HG03558 (cell line): ENCODE data around the gene KLF13.

Source experiments
- ATAC-seq: cut with Tn5 transposase; IDR thresholded peaks from one replicate; pipeline ENCODE4 v1.9.1; 2021; ENCODE audit warnings: moderate number of reproducible peaks; ENCODE audit not compliant: unreplicated experiment; ENCODE audit errors: extremely low read depth

The KLF13 gene

GRCh38 chr15:31298707-31299172 lies 27.9 kb upstream of the KLF13 start:
- ATAC-seq = no peak

GRCh38 chr15:31300208-31300661 lies 26.4 kb upstream of the KLF13 start:
- ATAC-seq = no peak

GRCh38 chr15:31300981-31301672 lies 25.5 kb upstream of the KLF13 start:
- no peak for ATAC-seq

- ATAC-seq = no peak
Measured at GRCh38 chr15:31301673-31301990, 25.0 kb upstream of the KLF13 start.

GRCh38 chr15:31302029-31302657 lies 24.5 kb upstream of the KLF13 start:
- ATAC-seq = no peak

GRCh38 chr15:31302778-31303725 lies 23.6 kb upstream of the KLF13 start:
- no peak for ATAC-seq

GRCh38 chr15:31303726-31304648 lies 22.6 kb upstream of the KLF13 start:
- no peak for ATAC-seq

- ATAC-seq = no peak
Measured at GRCh38 chr15:31304751-31305365, 21.8 kb upstream of the KLF13 start.

- no peak for ATAC-seq
Measured at GRCh38 chr15:31305375-31305774, 21.3 kb upstream of the KLF13 start.

- no peak for ATAC-seq
Measured at GRCh38 chr15:31305796-31306425, 20.7 kb upstream of the KLF13 start.

GRCh38 chr15:31306426-31307269 lies 20.0 kb upstream of the KLF13 start:
- ATAC-seq = no peak

- ATAC-seq = no peak
Measured at GRCh38 chr15:31307270-31308184, 19.1 kb upstream of the KLF13 start.

GRCh38 chr15:31308185-31308639 lies 18.4 kb upstream of the KLF13 start:
- ATAC-seq = no peak

GRCh38 chr15:31309893-31310606 lies 16.6 kb upstream of the KLF13 start:
- ATAC-seq = no peak

- no peak for ATAC-seq
Measured at GRCh38 chr15:31311735-31312619, 14.7 kb upstream of the KLF13 start.
